Bone marrow (tissue), 2 donors: ENCODE data around the gene HP1BP3.
A peak's percentile ranks its signal among the peaks of the same experiment; 100 is the strongest.
"Not testable (repeated sequence)": the region's sequence is repeated elsewhere in the genome, so short reads cannot be mapped to it uniquely, and the experiment has no call there.

ENCODE experiments used
- DNase-seq, 2 donors: peaks; one replicate each; lab custom pipeline; 2025; lab: John Stamatoyannopoulos, UW

Gene HP1BP3

DNA sequence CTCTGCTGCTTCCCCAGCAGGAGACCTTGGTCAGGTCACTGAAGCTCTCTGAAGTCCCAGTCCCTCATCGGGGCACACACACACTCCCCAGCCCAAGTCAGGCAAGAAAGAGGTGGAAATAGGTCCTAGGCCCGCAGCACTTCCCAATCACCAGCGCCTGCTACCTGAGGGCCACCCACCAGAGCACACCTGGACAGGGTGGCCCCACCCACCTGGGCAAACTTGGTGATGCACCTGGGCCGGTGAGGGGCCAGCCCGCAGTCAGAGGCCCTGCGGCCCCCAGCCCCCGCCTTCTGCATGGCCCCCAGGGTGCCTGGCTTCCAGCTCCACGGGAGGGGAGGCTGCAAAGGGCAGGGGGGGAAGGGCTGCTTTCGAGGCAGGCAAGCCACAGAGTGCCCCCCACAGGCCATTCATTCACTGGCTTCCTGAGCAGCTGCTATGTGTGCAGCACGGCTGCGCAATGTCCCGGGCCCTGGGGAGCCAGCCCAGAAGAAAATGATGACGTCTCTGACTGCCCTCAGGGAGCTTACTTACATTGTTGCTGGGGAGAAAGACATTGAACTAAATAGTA, 59.3 kb downstream of the HP1BP3 start:
- DNase-seq = no peak

DNA sequence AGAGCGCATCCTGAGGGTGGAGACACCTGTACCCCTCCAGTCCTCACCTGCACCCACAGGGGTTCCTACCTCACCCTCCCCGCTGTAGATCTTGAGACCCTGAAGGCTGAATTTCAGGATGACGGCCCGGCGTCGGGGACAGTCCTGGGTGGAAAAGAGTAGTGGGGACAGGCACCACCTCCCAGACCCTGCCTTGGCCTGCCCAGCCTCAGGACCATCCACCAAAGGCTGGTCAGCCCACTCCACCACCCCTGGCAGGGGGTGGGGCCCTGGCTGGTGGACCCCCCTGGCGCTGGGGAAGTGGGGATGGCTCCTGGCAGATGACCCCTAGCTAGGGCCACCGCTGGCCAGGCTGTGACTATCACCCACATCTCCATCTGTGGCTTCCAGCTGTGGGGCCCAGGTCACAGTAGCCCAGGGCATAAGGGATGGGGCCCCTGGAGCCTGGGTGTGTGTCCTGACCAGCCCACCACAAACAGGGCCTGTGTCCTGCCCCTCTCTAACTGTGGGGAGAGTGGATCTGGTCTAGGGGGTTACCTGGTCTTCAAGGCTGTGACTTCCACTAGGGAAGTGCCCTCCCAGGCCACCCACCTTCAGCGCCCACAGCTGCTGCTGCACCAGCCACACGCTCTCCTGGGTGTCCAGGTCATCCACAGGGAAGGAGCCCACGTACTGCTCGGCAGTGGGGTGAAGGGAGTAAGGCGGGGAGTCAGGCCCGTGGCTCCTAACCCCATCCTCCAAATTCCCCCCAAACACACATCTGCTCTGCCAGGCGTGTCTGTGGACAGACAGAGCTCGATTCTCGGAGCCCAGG, 60.0 kb downstream of the HP1BP3 start:
- no peak for DNase-seq

- DNase-seq = no peak
These were observed 60.8 kb downstream of the HP1BP3 start for GRCh38 chr1:20726118-20726911.

DNA sequence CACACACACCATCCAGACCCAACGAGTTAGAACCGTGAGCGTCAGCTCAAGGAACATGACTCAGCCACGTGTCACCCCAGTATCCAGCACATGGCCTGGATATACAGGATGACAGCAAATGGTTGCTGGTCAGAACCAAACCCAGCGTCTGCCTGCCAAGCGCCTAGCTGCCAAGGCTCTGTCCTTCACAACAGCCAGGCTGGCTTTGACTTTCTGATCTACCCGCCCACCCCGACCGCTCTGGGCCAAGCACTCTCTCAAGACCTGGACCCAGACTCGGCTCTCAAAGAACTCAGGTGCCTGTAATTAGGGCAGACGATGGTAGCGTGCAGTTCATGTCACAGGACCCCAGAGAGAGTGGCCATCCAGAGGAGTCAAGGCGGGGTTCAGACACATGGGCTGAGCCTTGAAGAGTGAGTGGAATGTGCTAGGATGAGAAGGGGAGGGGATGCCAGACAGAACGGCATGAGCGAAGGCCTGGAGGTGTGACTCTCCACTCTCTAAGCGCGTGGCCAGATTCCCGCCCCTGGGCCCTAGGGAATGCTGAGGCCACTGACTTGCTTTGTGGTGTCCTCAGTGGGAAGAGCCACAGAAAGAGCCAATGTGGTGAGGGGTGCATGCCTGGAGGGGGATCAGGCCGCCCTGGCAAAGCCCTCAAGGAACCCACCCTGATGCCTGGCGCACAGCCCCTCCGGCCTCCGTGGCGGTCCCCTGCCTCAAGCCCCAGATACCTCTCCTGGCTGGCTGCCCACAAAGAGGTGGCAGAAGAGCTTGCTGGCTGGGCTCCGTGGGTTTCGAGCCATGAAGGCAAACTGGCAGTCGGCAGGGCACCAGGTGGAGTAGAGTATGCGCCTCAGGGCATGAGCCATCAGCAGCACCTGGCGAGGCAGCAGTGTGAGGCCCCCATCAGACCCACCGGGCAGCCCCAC, 61.7 kb downstream of the HP1BP3 start:
- DNase-seq = no peak

GRCh38 chr1:20724364-20725188, 62.5 kb downstream of the HP1BP3 start:
- DNase-seq = no peak

GRCh38 chr1:20723537-20724363, 63.4 kb downstream of the HP1BP3 start:
- DNase-seq = no peak

DNA sequence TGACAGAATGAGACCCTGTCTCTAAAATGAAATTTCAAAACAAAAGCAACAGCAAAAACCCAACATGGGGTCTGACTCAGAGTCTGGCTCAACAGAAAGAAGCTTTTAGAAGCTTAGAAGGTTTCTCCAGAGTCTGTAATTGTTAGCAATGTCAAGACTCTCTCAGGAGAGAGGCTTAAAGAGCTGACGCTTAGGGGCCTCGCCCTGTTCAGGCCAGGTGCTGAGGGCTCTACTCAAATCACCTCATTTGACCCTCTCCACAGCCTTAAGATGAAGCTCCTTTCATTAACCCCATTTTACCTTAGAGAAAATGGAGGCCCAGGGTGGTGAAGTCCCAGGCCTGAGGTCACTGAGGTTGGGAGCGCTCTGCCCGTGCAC, 64.0 kb downstream of the HP1BP3 start:
- DNase-seq = no peak

- no peak for DNase-seq
These were observed 65.7 kb downstream of the HP1BP3 start for GRCh38 chr1:20721117-20722061.

- DNase-seq = no peak
These were observed 66.4 kb downstream of the HP1BP3 start for GRCh38 chr1:20720631-20721091.

DNA sequence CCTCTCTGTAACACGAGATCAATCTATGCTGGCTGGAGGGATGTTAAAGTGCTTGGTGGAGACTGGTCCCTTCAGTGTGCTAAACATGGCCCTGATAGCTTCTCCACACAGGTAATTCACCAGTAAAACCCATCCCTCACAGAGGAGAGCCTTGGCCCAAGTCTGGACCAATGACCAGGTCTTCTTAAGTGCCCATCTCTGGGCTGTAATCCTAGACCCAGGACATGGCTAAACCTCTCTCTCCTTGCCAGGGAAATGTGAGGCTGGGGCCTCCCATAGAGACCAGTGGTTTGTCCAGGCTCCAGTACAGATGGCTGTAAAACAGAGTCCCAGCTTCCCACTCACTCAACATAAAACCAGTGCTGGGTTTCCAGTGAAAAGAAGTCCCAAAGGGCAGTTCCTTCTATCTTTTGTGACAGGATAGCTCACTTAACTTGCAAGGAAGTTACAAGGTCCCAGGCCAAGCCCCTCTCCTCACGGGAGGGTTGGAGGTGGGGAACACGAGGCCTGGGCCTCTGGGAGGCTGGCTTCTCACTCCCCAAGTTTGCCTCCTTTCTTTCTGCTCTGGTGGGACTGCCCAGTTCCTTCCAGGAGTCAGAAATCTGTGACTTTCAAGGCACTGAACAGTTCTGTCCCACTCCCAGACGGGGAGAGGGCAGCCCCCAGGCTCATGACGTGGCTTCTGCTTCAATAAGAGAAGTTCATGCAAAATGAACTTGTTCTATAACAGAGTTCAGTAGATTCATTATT, 67.1 kb downstream of the HP1BP3 start:
- no peak for DNase-seq

- no peak for DNase-seq
These were observed 67.8 kb downstream of the HP1BP3 start for GRCh38 chr1:20719261-20719660.

GRCh38 chr1:20718343-20718882, 68.7 kb downstream of the HP1BP3 start:
- DNase-seq = not testable (repeated sequence)

DNA sequence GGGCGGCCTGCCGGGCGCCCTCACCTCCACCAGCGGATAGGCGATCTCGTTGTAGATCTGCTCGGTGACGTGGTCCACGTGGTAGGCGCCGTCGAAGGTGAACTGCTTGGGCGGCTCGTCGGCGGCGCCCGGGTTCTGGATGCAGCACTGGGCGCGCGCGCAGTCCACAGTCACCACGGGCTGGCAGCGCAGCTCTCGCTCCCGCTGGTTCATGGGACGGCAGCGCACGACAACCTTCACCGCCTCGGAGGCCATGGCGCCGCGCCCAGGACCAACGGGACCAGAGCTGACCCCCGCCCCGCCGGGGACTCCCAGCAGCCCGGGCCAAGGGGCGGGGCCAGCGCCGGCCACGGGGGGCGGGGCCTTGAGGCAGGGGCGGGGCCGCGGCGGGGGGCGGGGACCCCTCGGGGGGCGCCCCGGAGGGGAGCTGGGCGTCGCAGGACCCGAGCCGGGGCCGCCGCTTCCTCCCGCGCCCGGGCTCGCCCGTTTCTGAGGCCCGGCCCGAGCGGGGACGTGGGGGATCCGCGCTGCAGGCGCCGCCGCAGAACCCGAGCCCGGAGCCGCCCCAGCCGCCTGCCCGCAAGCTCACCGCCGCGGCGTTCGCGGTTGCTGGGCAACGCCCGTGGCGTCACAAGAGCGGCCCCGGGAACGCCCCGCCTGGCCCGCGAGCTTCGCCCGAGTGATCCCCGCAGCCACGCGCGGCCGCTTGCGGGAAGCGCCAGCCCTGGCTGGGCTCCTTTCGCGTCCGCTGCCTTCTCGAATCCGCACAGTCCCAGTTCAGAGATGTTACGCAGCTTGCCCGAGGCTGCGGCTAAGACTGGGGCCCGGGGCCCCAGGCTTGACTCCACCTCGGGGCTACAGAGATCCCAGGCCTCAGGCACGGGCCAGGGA, 69.4 kb downstream of the HP1BP3 start, which contains the start of gene KIF17:
Gene KIF17, minus strand, starts transcription at position 556 of the 891 bp plus-strand sequence. Its CDS starts 301 bp downstream, at position 255.
- DNase-seq = peak in 1 of 2 donors; percentile 40

DNA sequence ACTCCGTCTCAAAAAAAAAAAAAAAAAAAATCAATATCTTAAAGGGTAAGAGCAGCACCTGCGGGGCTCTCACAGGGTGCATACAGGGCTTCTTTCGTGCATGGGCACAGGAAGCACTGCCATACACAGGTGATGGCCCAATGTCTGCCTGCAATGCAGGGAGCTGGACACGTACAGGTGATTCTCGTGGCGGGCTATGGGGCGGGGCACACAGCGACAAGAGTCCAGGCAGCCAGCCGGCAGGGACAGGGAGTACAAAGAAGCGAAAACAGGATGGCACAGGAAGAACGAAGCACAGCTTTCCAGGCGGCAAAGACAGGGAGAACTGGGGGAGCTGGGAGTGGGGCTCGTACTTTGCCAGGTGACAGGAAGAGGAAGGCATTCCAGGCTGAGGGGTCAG, 70.9 kb downstream of the HP1BP3 start:
- DNase-seq = no peak

GRCh38 chr1:20715406-20715805, 71.7 kb downstream of the HP1BP3 start:
- DNase-seq = no peak

DNA sequence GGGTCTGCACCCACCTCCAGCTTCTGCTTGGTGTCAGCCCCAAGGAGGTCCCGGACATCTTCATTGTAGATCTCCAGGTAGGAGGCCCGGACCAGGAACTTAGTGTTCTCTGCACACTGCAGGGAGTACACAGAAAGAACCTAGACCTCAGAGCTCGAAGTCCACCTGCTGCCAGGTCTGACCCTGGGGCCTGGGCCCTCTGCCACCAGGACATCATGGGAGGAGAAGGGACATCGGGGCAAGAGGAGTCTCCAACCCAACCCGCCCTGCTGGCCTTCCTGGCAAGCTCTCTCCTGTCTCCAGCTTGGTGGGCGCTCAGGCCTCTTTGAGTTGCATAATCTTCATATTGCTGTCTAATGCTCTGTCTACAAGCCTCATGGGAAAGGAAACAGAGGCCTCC, 73.7 kb downstream of the HP1BP3 start:
- DNase-seq = no peak

GRCh38 chr1:20712215-20712577, 74.9 kb downstream of the HP1BP3 start:
- no peak for DNase-seq
